ENCODE results near the gene NINL.

DNA sequence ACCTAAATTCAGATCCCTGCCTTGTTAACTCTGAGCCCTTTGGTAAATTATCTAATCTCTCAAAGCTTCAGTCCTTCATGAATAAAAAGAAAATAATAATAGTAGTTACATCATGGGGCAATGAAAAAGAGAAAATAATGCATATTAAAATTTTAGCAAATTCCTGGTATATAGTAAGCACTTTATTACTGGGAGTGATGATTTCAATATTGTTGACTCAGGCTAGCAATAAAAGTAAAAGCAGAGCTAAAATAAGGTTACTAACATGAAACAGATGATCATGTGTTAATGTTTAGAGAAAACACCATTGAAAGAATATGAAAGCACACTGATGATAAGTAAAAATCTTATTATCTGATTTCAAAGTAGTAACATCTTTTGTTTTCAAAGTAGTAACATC lies 164.2 kb downstream of the NINL start:
- TF ChIP-seq, protein P1, sequence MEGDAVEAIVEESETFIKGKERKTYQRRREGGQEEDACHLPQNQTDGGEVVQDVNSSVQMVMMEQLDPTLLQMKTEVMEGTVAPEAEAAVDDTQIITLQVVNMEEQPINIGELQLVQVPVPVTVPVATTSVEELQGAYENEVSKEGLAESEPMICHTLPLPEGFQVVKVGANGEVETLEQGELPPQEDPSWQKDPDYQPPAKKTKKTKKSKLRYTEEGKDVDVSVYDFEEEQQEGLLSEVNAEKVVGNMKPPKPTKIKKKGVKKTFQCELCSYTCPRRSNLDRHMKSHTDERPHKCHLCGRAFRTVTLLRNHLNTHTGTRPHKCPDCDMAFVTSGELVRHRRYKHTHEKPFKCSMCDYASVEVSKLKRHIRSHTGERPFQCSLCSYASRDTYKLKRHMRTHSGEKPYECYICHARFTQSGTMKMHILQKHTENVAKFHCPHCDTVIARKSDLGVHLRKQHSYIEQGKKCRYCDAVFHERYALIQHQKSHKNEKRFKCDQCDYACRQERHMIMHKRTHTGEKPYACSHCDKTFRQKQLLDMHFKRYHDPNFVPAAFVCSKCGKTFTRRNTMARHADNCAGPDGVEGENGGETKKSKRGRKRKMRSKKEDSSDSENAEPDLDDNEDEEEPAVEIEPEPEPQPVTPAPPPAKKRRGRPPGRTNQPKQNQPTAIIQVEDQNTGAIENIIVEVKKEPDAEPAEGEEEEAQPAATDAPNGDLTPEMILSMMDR (IDR thresholded peaks at IDR 0.05): no peak
- TF ChIP-seq POLR2A (IDR thresholded peaks at IDR 0.05): no peak
